ENCODE data around the gene CGB7. TPM values are rescaled to one million over a fixed set of nuclear protein-coding genes. Genes with fewer than 3 reads are reported as not detected.

CGB7 gene
- total and polyA plus RNA-seq, 2 donors (not counting 1 experiment from before 2014, with no cell fraction given), result not detected

GRCh38 chr19:49091391-49092038 is 34.0 kb upstream of the CGB7 start:
- DNase-seq (no peak), ATAC-seq (ENCODE audit: low read depth) (no peak)
- peaks cover 0 to 66% of the 10 kb centered on the region in 2 experiments for H3K36me3 ChIP-seq (replicated peaks in 1 of 2; ENCODE audit: control extremely low read depth in 1 of 2, control insufficient read depth in 1 of 2, extremely low read depth in 1 of 2, insufficient read depth in 2 of 2, low read length in 1 of 2)
- Mint-ChIP-seq H3K4me3 (no peak overlapping the region), H3K9me3 (ENCODE audit: insufficient read depth) (no peaks in the 10 kb centered on the region), H3K27me3 (no peaks in the 10 kb centered on the region), H3K4me1 (peaks cover 24% of the 10 kb centered on the region), H3K27ac (no peak overlapping the region)
- peaks cover 10 to 13% of the 10 kb centered on the region in 2 donors for H3K4me1 ChIP-seq (ENCODE audit: control insufficient read depth in 2 of 2, insufficient read depth in 2 of 2, low read length in 2 of 2)
- no peaks in the 10 kb centered on the region for H3K9me3 ChIP-seq (ENCODE audit: control extremely low read depth in 1 of 3, control insufficient read depth in 2 of 3, insufficient read depth in 1 of 3, low read length in 2 of 3)
- TF ChIP-seq CTCF (IDR thresholded peaks at IDR 0.05) (no peak), EZH2 (IDR thresholded peaks at IDR 0.05; ENCODE audit: borderline replicate concordance, insufficient read depth, low read depth, low read length, poor library complexity, severe bottlenecking) (no peak)
- no peak overlapping the region for H3K27ac ChIP-seq (ENCODE audit: low read length in 2 of 2)
- ChIA-PET POLR2A (no interaction called here), CTCF (interaction anchor here (0.6 kb wide), 1 partner anchor 175 kb away, joined by 3 read pairs; no protein-coding TSS in a partner anchor)
- H3K4me2 ChIP-seq (replicated peaks; ENCODE audit: low read depth, low read length, poor library complexity, severe bottlenecking), result no peak overlapping the region
- no peak overlapping the region for H3K9ac ChIP-seq (ENCODE audit: low read length)
- peaks cover 78% of the 10 kb centered on the region for H3K79me2 ChIP-seq (ENCODE audit: control insufficient read depth, insufficient read depth, low read length)
- intact Hi-C loops (cut with micrococcal nuclease), result no loop called here
- no peak overlapping the region for H2AFZ ChIP-seq (ENCODE audit: insufficient read depth, low read depth, low read length, poor library complexity, severe bottlenecking)
- no peak overlapping the region for H3K4me3 ChIP-seq (ENCODE audit: control extremely low read depth in 1 of 5, extremely low read depth in 1 of 5, insufficient read depth in 1 of 5, low read depth in 2 of 5, low read length in 4 of 5)
- WGBS (ENCODE audit: insufficient coverage), result 96% methylated on average over 15 of the region's 17 CpGs
- no peaks in the 10 kb centered on the region for H3K27me3 ChIP-seq (replicated peaks in 1 of 4; ENCODE audit: control extremely low read depth in 1 of 4, control insufficient read depth in 3 of 4, insufficient read depth in 4 of 4, low read length in 3 of 4)
- peaks cover 91% of the 10 kb centered on the region for H4K20me1 ChIP-seq (ENCODE audit: control insufficient read depth, insufficient read depth, low read length, poor library complexity, severe bottlenecking)

- H3K4me1 ChIP-seq (ENCODE audit: control insufficient read depth in 2 of 2, insufficient read depth in 2 of 2, low read length in 2 of 2), result peaks cover 20 to 28% of the 10 kb centered on the region in 2 donors
- Mint-ChIP-seq H3K27ac (peak overlapping the region; percentile 87), H3K4me1 (peaks cover 33% of the 10 kb centered on the region), H3K4me3 (peak overlapping the region; percentile 93), H3K9me3 (ENCODE audit: insufficient read depth) (no peaks in the 10 kb centered on the region), H3K27me3 (peaks cover 3% of the 10 kb centered on the region)
- peaks cover 57% of the 10 kb centered on the region for H3K79me2 ChIP-seq (ENCODE audit: control insufficient read depth, insufficient read depth, low read length)
- H4K20me1 ChIP-seq (ENCODE audit: control insufficient read depth, insufficient read depth, low read length, poor library complexity, severe bottlenecking), result peaks cover 54% of the 10 kb centered on the region
- intact Hi-C loops (cut with micrococcal nuclease), result loop anchor here (10.0 kb wide), 1 partner anchor 301 kb away; no protein-coding TSS in a partner anchor
- no peak for ATAC-seq (ENCODE audit: low read depth)
- ChIA-PET POLR2A (no interaction called here), CTCF (interaction anchor here (0.7 to 1.9 kb wide), 2 partner anchors 11 to 712 kb away, joined by 3 to 8 read pairs; no protein-coding TSS in a partner anchor)
- H2AFZ ChIP-seq (ENCODE audit: insufficient read depth, low read depth, low read length, poor library complexity, severe bottlenecking), result no peak overlapping the region
- peak overlapping the region; percentile 74 to 89 (median 82) for H3K4me3 ChIP-seq (ENCODE audit: control extremely low read depth in 1 of 5, extremely low read depth in 1 of 5, insufficient read depth in 1 of 5, low read depth in 2 of 5, low read length in 4 of 5)
- TF ChIP-seq EZH2 (IDR thresholded peaks at IDR 0.05; ENCODE audit: borderline replicate concordance, insufficient read depth, low read depth, low read length, poor library complexity, severe bottlenecking) (no peak), CTCF (IDR thresholded peaks at IDR 0.05) (no peak)
- H3K9ac ChIP-seq (ENCODE audit: low read length), result peak overlapping the region; percentile 90
- H3K4me2 ChIP-seq (replicated peaks; ENCODE audit: low read depth, low read length, poor library complexity, severe bottlenecking), result peak overlapping the region; percentile 93
- peaks cover 0 to 40% of the 10 kb centered on the region in 2 experiments for H3K36me3 ChIP-seq (replicated peaks in 1 of 2; ENCODE audit: control extremely low read depth in 1 of 2, control insufficient read depth in 1 of 2, extremely low read depth in 1 of 2, insufficient read depth in 2 of 2, low read length in 1 of 2)
- 76% methylated on average over 8 of the region's 11 CpGs for WGBS (ENCODE audit: insufficient coverage)
- H3K27me3 ChIP-seq (replicated peaks in 1 of 4; ENCODE audit: control extremely low read depth in 1 of 4, control insufficient read depth in 3 of 4, insufficient read depth in 4 of 4, low read length in 3 of 4), result peaks cover 0 to 3% (median 0%) of the 10 kb centered on the region in 4 experiments
- DNase-seq, result peak; percentile 14
- H3K27ac ChIP-seq (ENCODE audit: low read length in 2 of 2), result peak overlapping the region in 1 of 2 donors; percentile 90
- peaks cover 0 to 4% (median 0%) of the 10 kb centered on the region in 3 donors for H3K9me3 ChIP-seq (ENCODE audit: control extremely low read depth in 1 of 3, control insufficient read depth in 2 of 3, insufficient read depth in 1 of 3, low read length in 2 of 3)
Observed at GRCh38 chr19:49086296-49086695, 28.7 kb upstream of the CGB7 start.
